ENCODE results near the gene PPM1L.

PPM1L gene

DNA sequence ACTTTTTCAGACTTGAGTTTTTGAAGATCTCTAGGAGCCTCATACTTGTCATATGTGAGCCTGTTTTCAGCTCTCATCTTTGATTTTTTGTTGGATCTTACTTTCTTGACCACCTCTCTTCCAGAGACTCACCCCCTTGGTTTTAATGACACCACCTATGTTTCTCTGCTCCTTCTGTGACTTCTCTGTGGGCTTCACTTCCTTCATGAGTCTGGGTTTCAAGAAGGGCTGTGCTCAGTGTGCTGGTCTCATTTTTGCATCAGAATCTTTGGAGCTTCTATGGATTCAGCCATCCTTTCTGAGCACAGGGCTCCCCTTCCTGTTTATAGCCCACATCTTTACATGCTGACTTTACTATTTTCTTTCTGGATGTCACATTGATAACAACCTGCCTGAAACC, 17.7 kb downstream of the PPM1L start:
- CTCF ChIA-PET: no interaction called here
- no peak overlapping the region for H3K27ac ChIP-seq
- POLR2A ChIA-PET (ENCODE audit: low non-redundant PET): no interaction called here
- TF ChIP-seq, protein P1, sequence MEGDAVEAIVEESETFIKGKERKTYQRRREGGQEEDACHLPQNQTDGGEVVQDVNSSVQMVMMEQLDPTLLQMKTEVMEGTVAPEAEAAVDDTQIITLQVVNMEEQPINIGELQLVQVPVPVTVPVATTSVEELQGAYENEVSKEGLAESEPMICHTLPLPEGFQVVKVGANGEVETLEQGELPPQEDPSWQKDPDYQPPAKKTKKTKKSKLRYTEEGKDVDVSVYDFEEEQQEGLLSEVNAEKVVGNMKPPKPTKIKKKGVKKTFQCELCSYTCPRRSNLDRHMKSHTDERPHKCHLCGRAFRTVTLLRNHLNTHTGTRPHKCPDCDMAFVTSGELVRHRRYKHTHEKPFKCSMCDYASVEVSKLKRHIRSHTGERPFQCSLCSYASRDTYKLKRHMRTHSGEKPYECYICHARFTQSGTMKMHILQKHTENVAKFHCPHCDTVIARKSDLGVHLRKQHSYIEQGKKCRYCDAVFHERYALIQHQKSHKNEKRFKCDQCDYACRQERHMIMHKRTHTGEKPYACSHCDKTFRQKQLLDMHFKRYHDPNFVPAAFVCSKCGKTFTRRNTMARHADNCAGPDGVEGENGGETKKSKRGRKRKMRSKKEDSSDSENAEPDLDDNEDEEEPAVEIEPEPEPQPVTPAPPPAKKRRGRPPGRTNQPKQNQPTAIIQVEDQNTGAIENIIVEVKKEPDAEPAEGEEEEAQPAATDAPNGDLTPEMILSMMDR (conservative IDR thresholded peaks at IDR 0.05; ENCODE audit: low read depth): no peak
- no peak for DNase-seq (ENCODE audit: low spot score)

DNA sequence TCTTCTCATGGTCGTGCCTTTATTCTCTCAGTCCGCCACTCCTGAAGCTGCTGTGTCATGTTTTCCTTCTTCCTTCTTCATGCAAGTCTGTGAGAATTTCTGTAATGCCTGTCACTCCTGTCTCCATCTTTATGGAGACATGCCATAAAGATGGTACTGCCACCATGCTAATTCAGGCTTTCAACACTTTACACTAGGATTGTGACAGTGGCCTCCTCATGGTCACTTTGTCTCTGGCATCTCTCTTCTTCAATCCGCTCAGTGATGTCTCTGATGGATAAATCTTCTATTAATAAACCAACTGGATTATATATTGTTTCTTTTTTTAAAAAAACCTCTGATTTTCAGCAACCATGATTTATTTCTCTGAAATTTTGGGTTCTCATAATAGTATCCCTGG, 18.1 kb downstream of the PPM1L start:
- no peak for DNase-seq (ENCODE audit: low spot score)
- ChIA-PET CTCF (no interaction called here), POLR2A (ENCODE audit: low non-redundant PET) (no interaction called here)
- TF ChIP-seq, protein P1 (conservative IDR thresholded peaks at IDR 0.05; ENCODE audit: low read depth): no peak
- no peak overlapping the region for H3K27ac ChIP-seq

DNA sequence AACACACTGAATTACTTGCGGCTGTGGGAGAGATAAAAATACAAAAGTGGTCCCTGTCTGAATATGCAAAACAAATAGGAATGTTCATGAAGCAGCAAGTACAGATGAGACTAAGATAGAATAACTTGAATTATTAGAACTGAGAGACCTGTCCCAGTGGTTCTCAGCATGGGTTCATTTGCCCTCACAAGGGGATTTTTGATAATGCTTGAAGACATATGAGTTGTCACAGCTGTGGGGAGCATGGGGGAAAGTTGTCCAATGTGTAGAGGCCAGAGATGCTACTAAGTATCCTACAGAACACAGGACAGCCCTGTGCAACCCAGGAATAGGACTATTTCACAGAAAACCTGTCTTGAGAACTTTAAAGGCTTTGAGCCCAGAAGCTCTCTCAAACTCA, 22.4 kb downstream of the PPM1L start:
- ChIA-PET CTCF (no interaction called here), POLR2A (ENCODE audit: low non-redundant PET) (no interaction called here)
- TF ChIP-seq, protein P1 (conservative IDR thresholded peaks at IDR 0.05; ENCODE audit: low read depth): no peak
- no peak for DNase-seq (ENCODE audit: low spot score)
- H3K27ac ChIP-seq: no peak overlapping the region

DNA sequence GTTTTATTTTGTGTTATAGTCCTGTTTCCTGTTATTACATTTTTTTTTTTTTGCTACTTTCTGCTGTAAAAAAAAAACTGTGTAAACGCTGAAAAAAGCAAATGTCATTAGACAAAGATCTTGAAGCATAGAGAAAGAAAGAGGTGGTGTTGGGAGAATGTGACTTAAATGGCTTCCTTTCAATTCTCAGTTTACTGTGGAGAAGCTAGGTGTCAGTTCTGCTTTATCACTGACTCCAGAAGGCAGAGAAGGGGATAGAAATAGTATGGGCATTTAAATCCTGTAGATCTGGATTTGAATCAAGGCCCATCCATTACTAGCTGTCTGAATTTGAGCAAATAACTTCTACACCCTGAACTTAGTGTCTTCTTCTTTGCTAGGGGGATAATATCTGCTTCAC, 23.0 kb downstream of the PPM1L start:
- TF ChIP-seq, protein P1 (conservative IDR thresholded peaks at IDR 0.05; ENCODE audit: low read depth): no peak
- CTCF ChIA-PET: no interaction called here

DNA sequence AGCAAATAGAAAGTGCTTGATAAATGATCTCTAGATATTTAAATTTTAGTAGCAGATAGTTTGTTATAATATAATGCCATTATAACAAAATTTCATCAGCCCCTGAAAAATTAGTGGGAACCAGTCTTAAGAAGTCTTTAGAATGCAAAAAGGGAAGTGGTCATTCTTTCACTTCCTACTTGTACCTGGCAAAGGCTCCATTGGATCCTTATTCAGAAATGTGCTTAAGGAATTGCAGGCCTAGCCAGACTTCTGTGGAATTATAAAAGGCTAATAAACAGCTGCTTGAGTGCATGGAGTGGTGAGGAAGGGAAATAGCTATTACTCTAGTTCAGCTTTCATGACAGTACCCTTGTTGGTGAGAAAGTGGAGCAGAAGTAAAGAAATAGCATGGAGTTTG, 24.2 kb downstream of the PPM1L start:
- CTCF ChIA-PET: no interaction called here
- no peak for DNase-seq (ENCODE audit: low spot score)
- POLR2A ChIA-PET (ENCODE audit: low non-redundant PET): no interaction called here

More for the DNA sequence above, 23.0 kb downstream of the PPM1L start:
- no peak for DNase-seq (ENCODE audit: low spot score)
- H3K27ac ChIP-seq: no peak overlapping the region
- POLR2A ChIA-PET (ENCODE audit: low non-redundant PET): no interaction called here

DNA sequence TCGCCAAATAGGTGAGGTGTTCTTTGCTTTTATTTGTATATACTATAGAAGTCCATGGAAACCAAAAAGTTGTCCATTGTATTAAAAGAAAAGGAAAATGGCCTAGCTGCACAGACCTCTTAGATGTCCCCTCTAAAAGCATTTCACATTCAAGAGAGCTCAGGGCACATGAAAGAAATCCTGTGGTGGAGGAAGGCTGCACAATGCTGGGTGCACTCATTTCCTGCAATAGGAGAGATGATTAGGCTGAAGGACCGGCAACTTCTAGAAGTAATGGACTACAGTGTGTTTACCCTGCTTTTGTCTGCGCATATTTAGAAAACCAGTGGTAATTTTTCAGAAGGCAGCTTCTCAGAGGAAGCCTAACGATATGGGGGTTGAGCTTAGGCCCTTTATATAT, 25.4 kb downstream of the PPM1L start:
- ChIA-PET CTCF (no interaction called here), POLR2A (ENCODE audit: low non-redundant PET) (no interaction called here)
- DNase-seq (ENCODE audit: low spot score): no peak
- no peak overlapping the region for H3K27ac ChIP-seq
- TF ChIP-seq, protein P1 (conservative IDR thresholded peaks at IDR 0.05; ENCODE audit: low read depth): no peak

More for the DNA sequence above, 24.2 kb downstream of the PPM1L start:
- no peak overlapping the region for H3K27ac ChIP-seq
- TF ChIP-seq, protein P1 (conservative IDR thresholded peaks at IDR 0.05; ENCODE audit: low read depth): no peak

DNA sequence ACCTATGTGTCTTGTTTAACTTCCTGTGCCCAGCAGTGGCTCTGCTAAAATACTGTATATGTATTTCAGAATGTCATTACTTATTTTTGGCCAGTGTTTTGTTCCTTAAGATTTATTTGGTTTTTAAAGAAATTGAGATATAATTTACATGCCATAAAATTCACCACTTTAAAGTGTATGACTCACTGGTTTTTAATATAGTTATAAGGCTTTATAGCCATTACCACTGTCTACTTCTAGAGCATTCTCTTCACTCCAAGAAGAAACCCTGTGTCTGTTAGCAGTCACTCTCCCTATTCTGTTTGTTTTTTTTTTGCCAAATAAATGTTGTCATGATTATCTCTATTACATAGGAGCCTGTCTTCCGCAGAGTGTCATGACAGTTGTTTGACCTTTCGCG, 25.8 kb downstream of the PPM1L start:
- H3K27ac ChIP-seq: no peak overlapping the region
- CTCF ChIA-PET: no interaction called here
- no peak for DNase-seq (ENCODE audit: low spot score)
- POLR2A ChIA-PET (ENCODE audit: low non-redundant PET): no interaction called here
- TF ChIP-seq, protein P1 (conservative IDR thresholded peaks at IDR 0.05; ENCODE audit: low read depth): no peak

All from RWPE1 (cell line).